Epithelial cell of esophagus (primary cell): ENCODE results near the gene DHRS12.

Experiments used
- DNase-seq: peaks from one replicate; pipeline ENCODE4 v3.0.0; 2010; ENCODE audit warnings: low read depth
- H3K4me3 ChIP-seq: 2 replicates; pipeline ENCODE4 v1.5.1; 2011; ENCODE audit warnings: mild to moderate bottlenecking, low read length, control low read depth
- CTCF ChIP-seq: IDR thresholded peaks from 2 replicates; pipeline ENCODE4 v1.5.1; 2011; ENCODE audit warnings: low read depth, mild to moderate bottlenecking, low read length, control low read depth, inconsistent platforms; ENCODE audit not compliant: insufficient read depth; ENCODE audit errors: missing control alignments

Gene DHRS12

GRCh38 chr13:51719394-51719793 lies 84.6 kb downstream of the DHRS12 start:
- TF ChIP-seq CTCF, result no peak
- H3K4me3 ChIP-seq, result no peak overlapping the region
- DNase-seq, result no peak
